GM18517 (cell line): ENCODE data around the gene GPN3.
A peak's percentile ranks its signal among the peaks of the same experiment; 100 is the strongest.
"Not testable (repeated sequence)": the region's sequence is repeated elsewhere in the genome, so short reads cannot be mapped to it uniquely, and the experiment has no call there.

Experiments
- ATAC-seq: cut with Tn5 transposase; IDR thresholded peaks from one replicate; pipeline ENCODE4 v1.9.1; 2021; ENCODE audit warnings: mild to moderate bottlenecking, moderate library complexity; ENCODE audit not compliant: unreplicated experiment

The GPN3 gene

GRCh38 chr12:110468214-110469048, at the start of gene GPN3, which contains the start of gene FAM216A:
GPN3 (minus strand) TSS chr12:110468257; CDS start chr12:110468203, 54 bp downstream.
FAM216A (plus strand) TSS chr12:110468845; CDS start chr12:110468876, 31 bp downstream.
- peak; percentile 86 for ATAC-seq

GRCh38 chr12:110516995-110517394, 48.9 kb upstream of the GPN3 start:
- ATAC-seq, result no peak

GRCh38 chr12:110514363-110514762, 46.3 kb upstream of the GPN3 start:
- no peak for ATAC-seq

- ATAC-seq, result no peak
Observed at GRCh38 chr12:110513842-110514241, 45.8 kb upstream of the GPN3 start.

- no peak for ATAC-seq
Observed at GRCh38 chr12:110508071-110508586, 40.1 kb upstream of the GPN3 start.

GRCh38 chr12:110505332-110505731, 37.3 kb upstream of the GPN3 start:
- ATAC-seq, result no peak

- ATAC-seq, result no peak
Observed at GRCh38 chr12:110503432-110503831, 35.4 kb upstream of the GPN3 start.

GRCh38 chr12:110501752-110502738, 34.0 kb upstream of the GPN3 start, which contains the start of the genes RAD9B and VPS29:
RAD9B (plus strand) TSS chr12:110502331; CDS start chr12:110502338, 7 bp downstream.
VPS29 (minus strand) TSS chr12:110502111; CDS start chr12:110502051, 60 bp downstream.
- ATAC-seq, result peak; percentile 91

GRCh38 chr12:110501399-110501751, 33.3 kb upstream of the GPN3 start:
- no peak for ATAC-seq

GRCh38 chr12:110498984-110499706, 31.1 kb upstream of the GPN3 start:
- ATAC-seq, result no peak

- no peak for ATAC-seq
Observed at GRCh38 chr12:110475426-110475825, 7.4 kb upstream of the GPN3 start.

- ATAC-seq, result no peak
Observed at GRCh38 chr12:110467847-110468213, 227 bp downstream of the GPN3 start.

GRCh38 chr12:110466791-110467190, 1.3 kb downstream of the GPN3 start:
- no peak for ATAC-seq

- not testable (repeated sequence) for ATAC-seq
Observed at GRCh38 chr12:110465765-110466164, 2.3 kb downstream of the GPN3 start.

GRCh38 chr12:110465024-110465423, 3.0 kb downstream of the GPN3 start:
- no peak for ATAC-seq

GRCh38 chr12:110461189-110461588, 6.9 kb downstream of the GPN3 start:
- not testable (repeated sequence) for ATAC-seq

GRCh38 chr12:110458756-110459155, 9.3 kb downstream of the GPN3 start:
- no peak for ATAC-seq

GRCh38 chr12:110453569-110454296, 14.3 kb downstream of the GPN3 start:
- no peak for ATAC-seq

- ATAC-seq, result no peak
Observed at GRCh38 chr12:110451263-110451662, 16.8 kb downstream of the GPN3 start.
